Panc1 (cell line): ENCODE measurements around the gene VOPP1. TPM values are rescaled to one million over a fixed set of nuclear protein-coding genes. Genes with fewer than 3 reads are reported as not detected.

Source experiments
- ATAC-seq: fragments of 200-7000 bp; cut with Tn5 transposase; 2 replicates; pipeline ENCODE4 v1.9.1; 2020; ENCODE audit warnings: mild to moderate bottlenecking, moderate library complexity
- BruUV-seq: library from RNA; stranded (reverse); fragments of 400-500 nt; replicated peaks from 2 replicates; lab custom pipeline; 2021; lab: Mats Ljungman, UMichigan
- CTCF ChIA-PET: fragments of 300-600 bp; sonication (Branson Sonifier 250); formaldehyde crosslinking; loops from one replicate; lab custom pipeline; 2022; ENCODE audit warnings: antibody characterized with exemption; lab: Charles Lee
- POLR2A ChIA-PET: fragments of 300-600 bp; sonication (Branson Sonifier 250); formaldehyde crosslinking; loops from one replicate; lab custom pipeline; 2022; ENCODE audit warnings: antibody characterized with exemption; lab: Charles Lee
- DNase-seq: peaks from one replicate; pipeline ENCODE4 v3.0.0-alpha.2; 2010; ENCODE audit warnings: low read depth, low spot score
- H3K27ac ChIP-seq: 2 replicates; pipeline ENCODE4 v1.5.1; 2011; ENCODE audit warnings: mild to moderate bottlenecking, low read length, inconsistent platforms
- H3K27me3 ChIP-seq: fragments of 200-500 bp; sonication (Bioruptor generic); 2 replicates; pipeline ENCODE4 v1.6.0; 2014; ENCODE audit warnings: low read length, inconsistent platforms; ENCODE audit not compliant: control insufficient read depth, insufficient read depth
- H3K36me3 ChIP-seq: fragments of 200-500 bp; sonication (Bioruptor generic); 2 replicates; pipeline ENCODE4 v1.5.1; 2014; ENCODE audit warnings: inconsistent platforms, mild to moderate bottlenecking, low read length, moderate library complexity; ENCODE audit not compliant: control insufficient read depth, insufficient read depth
- H3K4me1 ChIP-seq: 2 replicates; pipeline ENCODE4 v1.5.1; 2011; ENCODE audit warnings: inconsistent platforms, mild to moderate bottlenecking, low read length, moderate library complexity; ENCODE audit not compliant: control insufficient read depth, insufficient read depth
- H3K4me3 ChIP-seq, 2 experiments: 2 replicates each; pipeline ENCODE4 v1.5.1; 2011 to 2012; ENCODE audit warnings: low read depth in 2 of 2, low read length in 2 of 2, mild to moderate bottlenecking in 2 of 2, inconsistent platforms in 1 of 2, moderate library complexity in 1 of 2
- H3K9me3 ChIP-seq: fragments of 200-500 bp; sonication (Bioruptor generic); 2 replicates; pipeline ENCODE4 v1.5.1; 2014; ENCODE audit warnings: low read depth, mild to moderate bottlenecking, inconsistent platforms, low read length, moderate library complexity; ENCODE audit not compliant: control insufficient read depth, insufficient read depth
- POLR2AphosphoS5 ChIP-seq: IDR thresholded peaks from 2 replicates; pipeline ENCODE4 v1.6.1; 2012; ENCODE audit warnings: mild to moderate bottlenecking, low read depth, low read length, moderate library complexity
- SIN3A ChIP-seq: IDR thresholded peaks from 2 replicates; pipeline ENCODE4 v1.6.1; 2012; ENCODE audit warnings: low read depth, mild to moderate bottlenecking, low read length, moderate library complexity, borderline replicate concordance; ENCODE audit not compliant: insufficient read depth
- TCF7L2 ChIP-seq: IDR thresholded peaks from 2 replicates; pipeline ENCODE4 v1.6.1; 2011; ENCODE audit warnings: mild to moderate bottlenecking, low read depth, low read length, inconsistent platforms
- in situ Hi-C: cut with HindIII; loops from 2 replicates; pipeline ENCODE4 v1.10.0; 2016; ENCODE audit warnings: low sequenced_read_pairs, low pct_unique_long_range_greater_than_20kb
- intact Hi-C: fragments of 100-400 bp; cut with micrococcal nuclease; formaldehyde crosslinking; loops from one replicate; pipeline ENCODE4 v1.10.0; 2022; ENCODE audit not compliant: unreplicated experiment
- total RNA-seq: library from RNA; stranded (reverse); gene quantifications from one replicate; pipeline ENCODE4 v1.2.1, GENCODE V29; 2021; ENCODE audit not compliant: unreplicated experiment
- TF ChIP-seq, protein P1 (sequence below), 2 experiments: IDR thresholded peaks; 2 replicates each; pipeline ENCODE4 v1.6.1; 2011 to 2012; ENCODE audit warnings: low read depth in 2 of 2, control low read depth in 1 of 2, low read length in 1 of 2, mild to moderate bottlenecking in 1 of 2, moderate library complexity in 1 of 2; ENCODE audit not compliant: insufficient read depth in 1 of 2
- TF ChIP-seq, protein P2 (sequence below): fragments of 450-650 bp; IDR thresholded peaks from 2 replicates; pipeline ENCODE4 v1.5.1; 2017; ENCODE audit warnings: mild to moderate bottlenecking

Gene VOPP1
- total RNA-seq, 1 experiment from 2014 or later = 131 TPM

DNA sequence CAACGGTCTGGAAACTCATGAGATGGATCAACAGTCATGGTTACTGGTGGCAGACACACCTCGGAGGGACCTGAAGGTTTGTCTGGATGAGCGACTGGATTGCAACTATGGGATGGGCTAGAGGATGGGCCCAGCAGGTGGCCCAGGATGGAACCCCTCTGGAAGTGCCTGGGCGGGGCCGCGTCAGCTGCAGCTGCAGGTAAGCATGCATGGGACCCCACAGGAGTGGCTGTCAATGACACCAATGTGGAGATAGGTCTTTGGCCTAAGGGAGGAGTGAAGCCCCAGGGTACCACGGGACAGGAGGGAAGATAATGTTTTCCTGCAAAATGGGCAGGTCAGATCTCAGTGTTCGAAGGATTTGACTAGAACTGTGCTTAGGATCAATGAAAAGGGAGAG is 103.8 kb downstream of the VOPP1 start:
- no peak for ATAC-seq
- Histone ChIP-seq H3K4me3 (no peak overlapping the region), H3K4me1 (no peaks in the 10 kb centered on the region), H3K9me3 (peaks cover 6% of the 10 kb centered on the region; the same call in 1 of the 2 replicates), H3K36me3 (no peaks in the 10 kb centered on the region), H3K27me3 (no peaks in the 10 kb centered on the region), H3K27ac (no peak overlapping the region)
- in situ Hi-C loops (no loop called here), intact Hi-C loops (no loop called here)
- no peak for DNase-seq
- BruUV-seq = no TSS peak
- CTCF ChIA-PET = no interaction called here
- TF ChIP-seq, protein P1, sequence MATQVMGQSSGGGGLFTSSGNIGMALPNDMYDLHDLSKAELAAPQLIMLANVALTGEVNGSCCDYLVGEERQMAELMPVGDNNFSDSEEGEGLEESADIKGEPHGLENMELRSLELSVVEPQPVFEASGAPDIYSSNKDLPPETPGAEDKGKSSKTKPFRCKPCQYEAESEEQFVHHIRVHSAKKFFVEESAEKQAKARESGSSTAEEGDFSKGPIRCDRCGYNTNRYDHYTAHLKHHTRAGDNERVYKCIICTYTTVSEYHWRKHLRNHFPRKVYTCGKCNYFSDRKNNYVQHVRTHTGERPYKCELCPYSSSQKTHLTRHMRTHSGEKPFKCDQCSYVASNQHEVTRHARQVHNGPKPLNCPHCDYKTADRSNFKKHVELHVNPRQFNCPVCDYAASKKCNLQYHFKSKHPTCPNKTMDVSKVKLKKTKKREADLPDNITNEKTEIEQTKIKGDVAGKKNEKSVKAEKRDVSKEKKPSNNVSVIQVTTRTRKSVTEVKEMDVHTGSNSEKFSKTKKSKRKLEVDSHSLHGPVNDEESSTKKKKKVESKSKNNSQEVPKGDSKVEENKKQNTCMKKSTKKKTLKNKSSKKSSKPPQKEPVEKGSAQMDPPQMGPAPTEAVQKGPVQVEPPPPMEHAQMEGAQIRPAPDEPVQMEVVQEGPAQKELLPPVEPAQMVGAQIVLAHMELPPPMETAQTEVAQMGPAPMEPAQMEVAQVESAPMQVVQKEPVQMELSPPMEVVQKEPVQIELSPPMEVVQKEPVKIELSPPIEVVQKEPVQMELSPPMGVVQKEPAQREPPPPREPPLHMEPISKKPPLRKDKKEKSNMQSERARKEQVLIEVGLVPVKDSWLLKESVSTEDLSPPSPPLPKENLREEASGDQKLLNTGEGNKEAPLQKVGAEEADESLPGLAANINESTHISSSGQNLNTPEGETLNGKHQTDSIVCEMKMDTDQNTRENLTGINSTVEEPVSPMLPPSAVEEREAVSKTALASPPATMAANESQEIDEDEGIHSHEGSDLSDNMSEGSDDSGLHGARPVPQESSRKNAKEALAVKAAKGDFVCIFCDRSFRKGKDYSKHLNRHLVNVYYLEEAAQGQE (IDR thresholded peaks at IDR 0.05; ENCODE audit: insufficient read depth in 1 of 2, low read depth in 2 of 2, low read length in 1 of 2) = no peak
- TF ChIP-seq SIN3A (no peak), TCF7L2 (no peak), POLR2AphosphoS5 (no peak)
- TF ChIP-seq, protein P2, sequence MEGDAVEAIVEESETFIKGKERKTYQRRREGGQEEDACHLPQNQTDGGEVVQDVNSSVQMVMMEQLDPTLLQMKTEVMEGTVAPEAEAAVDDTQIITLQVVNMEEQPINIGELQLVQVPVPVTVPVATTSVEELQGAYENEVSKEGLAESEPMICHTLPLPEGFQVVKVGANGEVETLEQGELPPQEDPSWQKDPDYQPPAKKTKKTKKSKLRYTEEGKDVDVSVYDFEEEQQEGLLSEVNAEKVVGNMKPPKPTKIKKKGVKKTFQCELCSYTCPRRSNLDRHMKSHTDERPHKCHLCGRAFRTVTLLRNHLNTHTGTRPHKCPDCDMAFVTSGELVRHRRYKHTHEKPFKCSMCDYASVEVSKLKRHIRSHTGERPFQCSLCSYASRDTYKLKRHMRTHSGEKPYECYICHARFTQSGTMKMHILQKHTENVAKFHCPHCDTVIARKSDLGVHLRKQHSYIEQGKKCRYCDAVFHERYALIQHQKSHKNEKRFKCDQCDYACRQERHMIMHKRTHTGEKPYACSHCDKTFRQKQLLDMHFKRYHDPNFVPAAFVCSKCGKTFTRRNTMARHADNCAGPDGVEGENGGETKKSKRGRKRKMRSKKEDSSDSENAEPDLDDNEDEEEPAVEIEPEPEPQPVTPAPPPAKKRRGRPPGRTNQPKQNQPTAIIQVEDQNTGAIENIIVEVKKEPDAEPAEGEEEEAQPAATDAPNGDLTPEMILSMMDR = no peak
- POLR2A ChIA-PET = no interaction called here

DNA sequence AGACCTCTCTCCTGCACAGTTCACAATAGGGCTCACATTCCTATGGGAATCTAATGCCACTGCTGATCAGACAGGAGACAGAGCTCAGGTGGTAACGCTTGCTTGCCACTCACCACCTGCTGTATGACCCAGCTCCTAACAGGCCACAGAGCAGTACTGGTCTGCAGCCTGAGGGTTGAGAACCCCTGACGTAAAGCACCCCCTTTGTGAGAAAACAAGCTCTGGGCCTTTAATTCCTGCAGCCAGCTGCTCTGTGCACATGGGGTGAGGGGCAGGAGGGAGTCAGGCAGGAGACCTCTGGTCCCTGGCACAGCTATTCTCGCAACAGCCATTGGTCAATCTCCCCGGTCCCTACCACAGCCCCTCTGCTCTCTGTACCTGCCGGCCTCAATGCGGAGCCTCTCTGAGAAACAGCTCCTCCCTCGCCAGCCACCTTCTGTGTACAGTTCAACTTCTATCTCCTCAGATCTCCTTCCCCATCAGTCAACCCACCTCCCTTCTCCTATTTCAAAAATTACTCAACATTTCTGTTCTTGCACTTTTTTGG is 105.2 kb downstream of the VOPP1 start:
- H3K27ac ChIP-seq = no peak overlapping the region
- intact Hi-C loops = no loop called here
- H3K36me3 ChIP-seq = no peaks in the 10 kb centered on the region
- no peak overlapping the region for H3K4me3 ChIP-seq
- no peaks in the 10 kb centered on the region for H3K27me3 ChIP-seq
- CTCF ChIA-PET = interaction anchor here (0.6 kb wide), 1 partner anchor 9 kb away, joined by 5 read pairs; no protein-coding TSS in a partner anchor
- peaks cover 6% of the 10 kb centered on the region; the same call in 1 of the 2 replicates for H3K9me3 ChIP-seq
- TF ChIP-seq, protein P2 = no peak
- no peak for TF ChIP-seq TCF7L2
- no peak for TF ChIP-seq POLR2AphosphoS5
- no peak for TF ChIP-seq SIN3A
- TF ChIP-seq, protein P1 (IDR thresholded peaks at IDR 0.05; ENCODE audit: insufficient read depth in 1 of 2, low read depth in 2 of 2, low read length in 1 of 2) = no peak
- BruUV-seq = no TSS peak
- no peak for ATAC-seq
- POLR2A ChIA-PET = no interaction called here
- H3K4me1 ChIP-seq = no peaks in the 10 kb centered on the region
- DNase-seq = no peak
- in situ Hi-C loops = no loop called here
